ENCODE measurements around the gene OXER1. TPM values are rescaled to one million over a fixed set of nuclear protein-coding genes. Genes with fewer than 3 reads are reported as not detected.

The OXER1 gene
- total RNA-seq, 1 experiment from 2014 or later: 0.10 TPM

GRCh38 chr2:42788478-42788793 is 24.5 kb upstream of the OXER1 start:
- ATAC-seq (no peak), DNase-seq (ENCODE audit: low read depth, low spot score) (no peak)
- POLR2A ChIA-PET: no interaction called here
- intact Hi-C loops (cut with micrococcal nuclease; ENCODE audit: unreplicated experiment) (no loop called here), in situ Hi-C loops (cut with HindIII; ENCODE audit: low pct_unique_long_range_greater_than_20kb, low sequenced_read_pairs) (no loop called here)
- Histone ChIP-seq H3K4me3 (ENCODE audit: low read depth in 2 of 2, low read length in 2 of 2) (no peak overlapping the region), H3K27ac (ENCODE audit: low read length) (no peak overlapping the region), H3K9me3 (ENCODE audit: control insufficient read depth, insufficient read depth, low read depth, low read length) (no peaks in the 10 kb centered on the region), H3K27me3 (ENCODE audit: control insufficient read depth, insufficient read depth, low read length) (no peaks in the 10 kb centered on the region), H3K4me1 (ENCODE audit: control insufficient read depth, insufficient read depth, low read length) (no peaks in the 10 kb centered on the region), H3K36me3 (ENCODE audit: control insufficient read depth, insufficient read depth, low read length) (no peaks in the 10 kb centered on the region)
- TF ChIP-seq TCF7L2 (IDR thresholded peaks at IDR 0.05; ENCODE audit: low read depth, low read length): no peak
- TF ChIP-seq, protein P1, sequence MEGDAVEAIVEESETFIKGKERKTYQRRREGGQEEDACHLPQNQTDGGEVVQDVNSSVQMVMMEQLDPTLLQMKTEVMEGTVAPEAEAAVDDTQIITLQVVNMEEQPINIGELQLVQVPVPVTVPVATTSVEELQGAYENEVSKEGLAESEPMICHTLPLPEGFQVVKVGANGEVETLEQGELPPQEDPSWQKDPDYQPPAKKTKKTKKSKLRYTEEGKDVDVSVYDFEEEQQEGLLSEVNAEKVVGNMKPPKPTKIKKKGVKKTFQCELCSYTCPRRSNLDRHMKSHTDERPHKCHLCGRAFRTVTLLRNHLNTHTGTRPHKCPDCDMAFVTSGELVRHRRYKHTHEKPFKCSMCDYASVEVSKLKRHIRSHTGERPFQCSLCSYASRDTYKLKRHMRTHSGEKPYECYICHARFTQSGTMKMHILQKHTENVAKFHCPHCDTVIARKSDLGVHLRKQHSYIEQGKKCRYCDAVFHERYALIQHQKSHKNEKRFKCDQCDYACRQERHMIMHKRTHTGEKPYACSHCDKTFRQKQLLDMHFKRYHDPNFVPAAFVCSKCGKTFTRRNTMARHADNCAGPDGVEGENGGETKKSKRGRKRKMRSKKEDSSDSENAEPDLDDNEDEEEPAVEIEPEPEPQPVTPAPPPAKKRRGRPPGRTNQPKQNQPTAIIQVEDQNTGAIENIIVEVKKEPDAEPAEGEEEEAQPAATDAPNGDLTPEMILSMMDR (IDR thresholded peaks at IDR 0.05): no peak
- no peak for TF ChIP-seq POLR2AphosphoS5 (IDR thresholded peaks at IDR 0.05; ENCODE audit: low read depth, low read length)
- TF ChIP-seq, protein P2, sequence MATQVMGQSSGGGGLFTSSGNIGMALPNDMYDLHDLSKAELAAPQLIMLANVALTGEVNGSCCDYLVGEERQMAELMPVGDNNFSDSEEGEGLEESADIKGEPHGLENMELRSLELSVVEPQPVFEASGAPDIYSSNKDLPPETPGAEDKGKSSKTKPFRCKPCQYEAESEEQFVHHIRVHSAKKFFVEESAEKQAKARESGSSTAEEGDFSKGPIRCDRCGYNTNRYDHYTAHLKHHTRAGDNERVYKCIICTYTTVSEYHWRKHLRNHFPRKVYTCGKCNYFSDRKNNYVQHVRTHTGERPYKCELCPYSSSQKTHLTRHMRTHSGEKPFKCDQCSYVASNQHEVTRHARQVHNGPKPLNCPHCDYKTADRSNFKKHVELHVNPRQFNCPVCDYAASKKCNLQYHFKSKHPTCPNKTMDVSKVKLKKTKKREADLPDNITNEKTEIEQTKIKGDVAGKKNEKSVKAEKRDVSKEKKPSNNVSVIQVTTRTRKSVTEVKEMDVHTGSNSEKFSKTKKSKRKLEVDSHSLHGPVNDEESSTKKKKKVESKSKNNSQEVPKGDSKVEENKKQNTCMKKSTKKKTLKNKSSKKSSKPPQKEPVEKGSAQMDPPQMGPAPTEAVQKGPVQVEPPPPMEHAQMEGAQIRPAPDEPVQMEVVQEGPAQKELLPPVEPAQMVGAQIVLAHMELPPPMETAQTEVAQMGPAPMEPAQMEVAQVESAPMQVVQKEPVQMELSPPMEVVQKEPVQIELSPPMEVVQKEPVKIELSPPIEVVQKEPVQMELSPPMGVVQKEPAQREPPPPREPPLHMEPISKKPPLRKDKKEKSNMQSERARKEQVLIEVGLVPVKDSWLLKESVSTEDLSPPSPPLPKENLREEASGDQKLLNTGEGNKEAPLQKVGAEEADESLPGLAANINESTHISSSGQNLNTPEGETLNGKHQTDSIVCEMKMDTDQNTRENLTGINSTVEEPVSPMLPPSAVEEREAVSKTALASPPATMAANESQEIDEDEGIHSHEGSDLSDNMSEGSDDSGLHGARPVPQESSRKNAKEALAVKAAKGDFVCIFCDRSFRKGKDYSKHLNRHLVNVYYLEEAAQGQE (IDR thresholded peaks at IDR 0.05; ENCODE audit: insufficient read depth in 1 of 2, low read depth in 2 of 2, low read length in 1 of 2): no peak
- TF ChIP-seq SIN3A (IDR thresholded peaks at IDR 0.05; ENCODE audit: borderline replicate concordance, insufficient read depth, low read depth, low read length): no peak
- CTCF ChIA-PET: no interaction called here
- no TSS peak for BruUV-seq (replicated peaks)

- Histone ChIP-seq H3K4me1 (ENCODE audit: control insufficient read depth, insufficient read depth, low read length) (no peaks in the 10 kb centered on the region), H3K36me3 (ENCODE audit: control insufficient read depth, insufficient read depth, low read length) (no peaks in the 10 kb centered on the region), H3K9me3 (ENCODE audit: control insufficient read depth, insufficient read depth, low read depth, low read length) (no peaks in the 10 kb centered on the region), H3K27me3 (ENCODE audit: control insufficient read depth, insufficient read depth, low read length) (no peaks in the 10 kb centered on the region), H3K4me3 (ENCODE audit: low read depth in 2 of 2, low read length in 2 of 2) (no peak overlapping the region), H3K27ac (ENCODE audit: low read length) (no peak overlapping the region)
- TF ChIP-seq SIN3A (IDR thresholded peaks at IDR 0.05; ENCODE audit: borderline replicate concordance, insufficient read depth, low read depth, low read length): no peak
- TF ChIP-seq TCF7L2 (IDR thresholded peaks at IDR 0.05; ENCODE audit: low read depth, low read length): no peak
- TF ChIP-seq, protein P1 (IDR thresholded peaks at IDR 0.05): no peak
- TF ChIP-seq, protein P2 (IDR thresholded peaks at IDR 0.05; ENCODE audit: insufficient read depth in 1 of 2, low read depth in 2 of 2, low read length in 1 of 2): no peak
- no peak for TF ChIP-seq POLR2AphosphoS5 (IDR thresholded peaks at IDR 0.05; ENCODE audit: low read depth, low read length)
- intact Hi-C loops (cut with micrococcal nuclease; ENCODE audit: unreplicated experiment) (no loop called here), in situ Hi-C loops (cut with HindIII; ENCODE audit: low pct_unique_long_range_greater_than_20kb, low sequenced_read_pairs) (no loop called here)
- CTCF ChIA-PET: no interaction called here
- BruUV-seq (replicated peaks): no TSS peak
- ATAC-seq (no peak), DNase-seq (ENCODE audit: low read depth, low spot score) (no peak)
- POLR2A ChIA-PET: no interaction called here
These were observed 24.0 kb upstream of the OXER1 start for GRCh38 chr2:42787788-42788477.

Data from Panc1 (cell line).